Hematopoietic multipotent progenitor cell treated with erythropoietin and hydrocortisone succinate and interleukin-3 and kit ligand, for 6 days (in vitro differentiated cells): ENCODE measurements around the gene MAP2K6.

ENCODE experiments used
- DNase-seq: peaks from one replicate; pipeline ENCODE4 v3.0.0-alpha.2; 2015

Gene MAP2K6

GRCh38 chr17:69588316-69588715, 173.8 kb downstream of the MAP2K6 start:
- no peak for DNase-seq

GRCh38 chr17:69588827-69589239, 174.3 kb downstream of the MAP2K6 start:
- no peak for DNase-seq

GRCh38 chr17:69590671-69591070, 176.2 kb downstream of the MAP2K6 start:
- DNase-seq = no peak

GRCh38 chr17:69592692-69593350, 178.3 kb downstream of the MAP2K6 start:
- no peak for DNase-seq

GRCh38 chr17:69593351-69593715, 178.8 kb downstream of the MAP2K6 start:
- no peak for DNase-seq

- DNase-seq = no peak
Observed at GRCh38 chr17:69593716-69594115, 179.2 kb downstream of the MAP2K6 start.

- DNase-seq = no peak
Observed at GRCh38 chr17:69594641-69595040, 180.1 kb downstream of the MAP2K6 start.

GRCh38 chr17:69596141-69596540, 181.6 kb downstream of the MAP2K6 start:
- no peak for DNase-seq

GRCh38 chr17:69597898-69598692, 183.6 kb downstream of the MAP2K6 start:
- no peak for DNase-seq

GRCh38 chr17:69602972-69603371, 188.5 kb downstream of the MAP2K6 start:
- DNase-seq = no peak
